ENCODE results near the gene UBE3D. TPM values are rescaled to one million over a fixed set of nuclear protein-coding genes. Genes with fewer than 3 reads are reported as not detected.
A peak's percentile ranks its signal among the peaks of the same experiment; 100 is the strongest.

UBE3D gene
- total and polyA plus RNA-seq, 2 of the 4 experiments (the other 2 are of a cell fraction) = 3.2 to 6.3 TPM

DNA sequence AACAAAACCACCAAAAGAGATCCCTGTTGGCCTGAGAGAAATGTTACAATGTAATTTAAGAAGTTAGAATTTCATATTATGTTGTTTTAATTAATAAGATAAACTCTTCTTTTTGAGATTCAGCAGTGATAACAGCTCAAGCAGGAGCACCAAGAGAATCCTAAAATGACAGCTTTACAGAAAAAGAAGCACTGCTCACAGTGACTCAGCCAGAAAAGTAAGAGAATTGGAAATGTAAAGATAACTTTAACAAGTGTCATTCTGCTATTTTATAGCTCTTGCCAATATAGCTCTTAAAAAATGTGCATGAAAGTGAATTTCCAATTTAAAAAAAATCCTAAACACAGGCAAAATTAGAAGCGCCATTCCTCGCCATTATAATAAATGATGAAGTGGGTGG lies 111.3 kb downstream of the UBE3D start:
- Histone ChIP-seq H3K4me1 (ENCODE audit: control insufficient read depth, insufficient read depth, low read length) (peaks cover 28% of the 10 kb centered on the region), H2BK15ac (ENCODE audit: low read depth, low read length) (peak overlapping the region; percentile 97; the same call in 2 of the 3 replicates), H3K27ac (ENCODE audit: insufficient read depth, low read length) (no peak overlapping the region), H3K9me1 (ENCODE audit: insufficient read depth, low read length) (peaks cover 16% of the 10 kb centered on the region), H4K5ac (ENCODE audit: low read depth, low read length) (peak overlapping the region; percentile 94; the same call in 1 of the 2 replicates), H2BK5ac (ENCODE audit: low read depth, low read length, poor library complexity, severe bottlenecking) (peak overlapping the region; percentile 95), H3K4me3 (ENCODE audit: insufficient read depth, low read depth, low read length) (no peak overlapping the region), H3K4me2 (ENCODE audit: low read depth, low read length) (no peak overlapping the region), H4K8ac (ENCODE audit: low read depth in 2 of 2, low read length in 2 of 2) (peak overlapping the region; percentile 88; a peak in 2 of 4 replicates), H2BK120ac (ENCODE audit: low read depth, low read length) (peak overlapping the region; percentile 88), H3K9me3 (ENCODE audit: control insufficient read depth, insufficient read depth, low read length) (no peaks in the 10 kb centered on the region), H3K18ac (ENCODE audit: low read depth, low read length) (peak overlapping the region; percentile 94; the same call in 1 of the 2 replicates), H2AK9ac (replicated peaks; ENCODE audit: low read depth, low read length, poor library complexity) (no peak overlapping the region), H4K91ac (ENCODE audit: insufficient read depth, low read depth, low read length) (peak overlapping the region; percentile 86; the same call in 1 of the 2 replicates), H3K36me3 (ENCODE audit: control insufficient read depth, insufficient read depth, low read length) (no peaks in the 10 kb centered on the region), H3K9ac (ENCODE audit: low read depth, low read length) (no peak overlapping the region), H2AK5ac (ENCODE audit: low read depth, low read length) (no peak overlapping the region), H3K27me3 (ENCODE audit: control insufficient read depth, insufficient read depth, low read length) (no peaks in the 10 kb centered on the region), H3K23ac (ENCODE audit: low read depth, low read length) (no peak overlapping the region), H4K20me1 (ENCODE audit: insufficient read depth, low read length) (no peaks in the 10 kb centered on the region; the same call in 1 of the 2 replicates), H3K14ac (replicated peaks; ENCODE audit: low read depth, low read length) (no peak overlapping the region; the same call in 1 of the 2 replicates), H3K79me1 (ENCODE audit: low read depth in 1 of 2, low read length in 2 of 2) (no peaks in the 10 kb centered on the region), H3K56ac (ENCODE audit: extremely low read depth, insufficient read depth, low read length) (no peak overlapping the region), H2AFZ (replicated peaks; ENCODE audit: low read length, poor library complexity) (no peak overlapping the region), H3K4ac (ENCODE audit: low read depth, low read length) (peak overlapping the region; percentile 17; the same call in 1 of the 2 replicates), H2BK20ac (ENCODE audit: low read depth, low read length) (peak overlapping the region; percentile 84; the same call in 1 of the 2 replicates)
- no TSS peak for BruUV-seq (replicated peaks)
- ATAC-seq (ENCODE audit: low read depth) (no peak), DNase-seq (peak; percentile 41)
- POLR2A ChIA-PET (ENCODE audit: unreplicated experiment) = no interaction called here
- in situ Hi-C loops (cut with MboI; ENCODE audit: low sequenced_read_pairs) = no loop called here
- no CpG with 5 or more reads among the region's 2 CpGs for WGBS, 2 experiments (ENCODE audit: extremely low coverage in 2 of 2, insufficient read length in 1 of 2)
- intact Hi-C loops (cut with micrococcal nuclease) = loop anchor here (10.0 kb wide), 1 partner anchor 260 kb away; no protein-coding TSS in a partner anchor
- TF ChIP-seq NFE2L2 (IDR thresholded peaks at IDR 0.05; ENCODE audit: low read depth, low read length) (peak; percentile 91), MAFK (IDR thresholded peaks at IDR 0.05; ENCODE audit: low read depth, low read length) (peak; percentile 34; the same call in 1 of the 2 replicates), FOS (IDR thresholded peaks at IDR 0.05; ENCODE audit: low read depth, low read length) (no peak)
- CTCF ChIA-PET = no interaction called here
- dilution Hi-C loops (cut with HindIII; ENCODE audit: low sequenced_read_pairs, unreplicated experiment) = no loop called here

Measured in IMR-90 (cell line).